RCC 7860 (cell line): ENCODE measurements around the gene ADRA2C.
"Not testable (repeated sequence)": the region's sequence is repeated elsewhere in the genome, so short reads cannot be mapped to it uniquely, and the experiment has no call there.

Experiments used
- DNase-seq: peaks from one replicate; pipeline ENCODE4 v3.0.0-alpha.2; 2015; ENCODE audit warnings: low spot score
- FAIRE-seq: peaks from 2 replicates; lab custom pipeline; 2012; peaks lifted over from hg19 to GRCh38; lab: Jason Lieb, UNC

Gene ADRA2C

GRCh38 chr4:3810111-3810680 is 44.0 kb downstream of the ADRA2C start:
- DNase-seq (no peak), FAIRE-seq (no peak)

GRCh38 chr4:3810796-3811485 is 44.8 kb downstream of the ADRA2C start:
- FAIRE-seq (no peak), DNase-seq (no peak)

- no peak for FAIRE-seq
Observed at GRCh38 chr4:3811621-3812020, 45.4 kb downstream of the ADRA2C start.

GRCh38 chr4:3812211-3812934 is 46.2 kb downstream of the ADRA2C start:
- FAIRE-seq (no peak), DNase-seq (no peak)

More at GRCh38 chr4:3811621-3812020, 45.4 kb downstream of the ADRA2C start:
- no peak for DNase-seq

- no peak for DNase-seq
- FAIRE-seq = no peak
Observed at GRCh38 chr4:3813151-3814052, 47.2 kb downstream of the ADRA2C start.

- FAIRE-seq = no peak
- DNase-seq = no peak
Observed at GRCh38 chr4:3814053-3814570, 47.9 kb downstream of the ADRA2C start.

GRCh38 chr4:3814838-3815237 is 48.7 kb downstream of the ADRA2C start:
- not testable (repeated sequence) for FAIRE-seq, DNase-seq

- DNase-seq (no peak), FAIRE-seq (no peak)
Observed at GRCh38 chr4:3816256-3816825, 50.2 kb downstream of the ADRA2C start.

- DNase-seq (no peak), FAIRE-seq (no peak)
Observed at GRCh38 chr4:3816983-3817960, 51.1 kb downstream of the ADRA2C start.
